Measurements from ENCODE around the gene SUB1.

GRCh38 chr5:32587067-32587551, 1.8 kb downstream of the SUB1 start:
- TF ChIP-seq POLR2A (IDR thresholded peaks at IDR 0.05) (no peak), CTCF (IDR thresholded peaks at IDR 0.05) (no peak)
